Activated effector memory CD4-positive, alpha-beta T cell treated with anti-CD3 and anti-CD28 coated beads, Interleukin-2, amount 50 U/mL, for 16 hours (primary cell): Measurements from ENCODE around the gene SPSB1.

ENCODE experiments used
- DNase-seq: peaks from one replicate; pipeline ENCODE4 v3.0.0-alpha.2; 2020

The SPSB1 gene

GRCh38 chr1:9260059-9260766, 32.5 kb upstream of the SPSB1 start:
- DNase-seq = no peak

GRCh38 chr1:9261496-9261895, 31.2 kb upstream of the SPSB1 start:
- no peak for DNase-seq

GRCh38 chr1:9262096-9262986, 30.4 kb upstream of the SPSB1 start:
- no peak for DNase-seq

GRCh38 chr1:9263276-9263855, 29.3 kb upstream of the SPSB1 start:
- no peak for DNase-seq

GRCh38 chr1:9263984-9264872, 28.5 kb upstream of the SPSB1 start:
- no peak for DNase-seq

GRCh38 chr1:9265037-9265436, 27.7 kb upstream of the SPSB1 start:
- DNase-seq = no peak

GRCh38 chr1:9265968-9266367, 26.7 kb upstream of the SPSB1 start:
- no peak for DNase-seq

- no peak for DNase-seq
Observed at GRCh38 chr1:9267352-9267686, 25.4 kb upstream of the SPSB1 start.

GRCh38 chr1:9267827-9268581, 24.7 kb upstream of the SPSB1 start:
- DNase-seq = no peak

GRCh38 chr1:9269078-9269501, 23.6 kb upstream of the SPSB1 start:
- no peak for DNase-seq

GRCh38 chr1:9269721-9270120, 23.0 kb upstream of the SPSB1 start:
- no peak for DNase-seq

- DNase-seq = no peak
Observed at GRCh38 chr1:9270290-9270883, 22.3 kb upstream of the SPSB1 start.

- DNase-seq = no peak
Observed at GRCh38 chr1:9271283-9271682, 21.4 kb upstream of the SPSB1 start.

GRCh38 chr1:9271861-9272595, 20.7 kb upstream of the SPSB1 start:
- no peak for DNase-seq

GRCh38 chr1:9273177-9273576, 19.5 kb upstream of the SPSB1 start:
- no peak for DNase-seq

GRCh38 chr1:9275161-9275560, 17.5 kb upstream of the SPSB1 start:
- no peak for DNase-seq

GRCh38 chr1:9275567-9276034, 17.1 kb upstream of the SPSB1 start:
- DNase-seq = peak; percentile 93

GRCh38 chr1:9278116-9278515, 14.6 kb upstream of the SPSB1 start:
- no peak for DNase-seq

GRCh38 chr1:9278585-9279153, 14.0 kb upstream of the SPSB1 start:
- no peak for DNase-seq

- no peak for DNase-seq
Observed at GRCh38 chr1:9279172-9279840, 13.4 kb upstream of the SPSB1 start.
